ENCODE results near the gene DLGAP1.

The DLGAP1 gene

DNA sequence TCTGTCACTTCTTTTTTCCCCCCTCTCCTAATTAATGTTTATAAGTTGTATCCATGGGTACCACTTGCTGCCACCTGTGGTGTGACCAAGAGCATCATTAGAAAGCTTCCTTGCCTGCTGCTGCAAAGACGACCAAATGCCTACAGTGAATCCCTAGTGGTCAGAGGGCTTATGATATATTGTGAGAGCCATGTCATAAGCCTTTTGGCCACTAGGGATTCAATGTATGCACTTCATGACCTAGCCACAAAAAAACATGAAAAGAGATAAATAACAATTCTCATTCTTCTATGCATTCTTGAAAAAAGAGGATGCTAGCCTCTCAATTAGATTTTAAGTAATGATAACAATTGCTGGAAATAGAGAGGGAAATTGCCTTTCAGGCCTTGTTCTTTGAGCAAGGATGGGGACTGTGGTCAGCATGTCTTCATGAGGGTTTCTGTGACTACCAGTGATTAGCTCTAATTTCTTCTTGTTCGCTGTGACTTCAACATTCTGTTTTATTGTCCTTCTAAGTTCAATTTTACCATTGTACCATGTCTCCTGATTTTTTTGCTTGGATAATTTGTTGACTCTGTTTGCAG lies 569.8 kb downstream of the DLGAP1 start:
- no peak for DNase-seq

- DNase-seq = no peak
Measured at GRCh38 chr18:3879836-3880120, 575.3 kb downstream of the DLGAP1 start.

DNA sequence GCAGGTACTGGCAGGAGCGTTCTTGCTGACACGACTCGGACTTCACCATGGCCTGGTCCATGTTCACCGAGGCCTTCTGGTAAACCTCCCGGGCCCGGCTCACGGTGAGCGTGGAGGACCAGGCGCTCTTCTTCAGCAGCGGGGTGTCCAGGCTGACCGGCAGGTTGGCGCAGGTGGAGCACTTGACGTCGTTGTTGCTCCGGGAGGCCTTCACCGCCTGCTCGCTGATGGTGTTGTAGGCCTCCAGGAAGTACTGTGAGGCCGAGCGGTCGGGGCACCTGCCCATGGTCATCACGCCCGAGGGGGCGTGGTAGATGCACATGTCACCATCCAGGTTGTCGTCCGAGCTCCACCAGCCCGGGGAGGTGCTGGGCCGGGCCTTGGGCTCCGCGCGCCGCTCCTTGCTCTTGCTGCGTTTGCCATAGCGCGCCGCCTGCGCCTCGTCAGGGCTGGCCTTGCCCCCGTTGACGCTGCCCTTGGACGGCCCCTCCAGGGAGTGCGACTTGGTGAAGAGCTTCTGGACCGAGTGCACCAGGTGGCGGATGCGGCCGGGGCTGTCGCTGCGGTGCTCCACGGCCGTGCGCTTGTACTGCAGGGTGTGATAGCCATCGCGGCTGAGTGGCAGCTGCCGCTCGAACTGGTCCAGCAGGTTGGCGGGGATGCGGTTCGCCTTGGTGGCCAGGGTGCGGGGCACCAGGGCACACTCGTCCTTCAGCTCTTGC lies 575.8 kb downstream of the DLGAP1 start:
- no peak for DNase-seq

DNA sequence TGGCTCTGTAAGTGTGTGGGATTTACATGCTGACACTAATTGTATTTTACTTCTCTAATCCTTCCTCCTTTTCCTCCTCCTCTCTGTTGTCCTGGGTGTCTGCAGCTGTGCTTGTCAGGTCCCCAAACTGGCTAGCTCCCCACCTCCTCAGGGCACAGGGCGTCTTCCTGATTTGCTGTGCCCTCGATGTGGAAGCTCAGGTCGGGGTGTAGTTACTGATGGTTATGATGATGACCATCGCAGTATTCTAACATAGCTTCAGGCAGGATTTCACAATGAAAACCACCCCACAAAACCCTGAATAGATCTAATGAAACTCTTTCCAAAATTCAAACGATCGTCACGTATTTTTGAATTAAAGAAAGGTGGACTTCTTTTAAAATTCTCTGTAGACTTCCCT lies 576.7 kb downstream of the DLGAP1 start:
- DNase-seq = no peak

DNA sequence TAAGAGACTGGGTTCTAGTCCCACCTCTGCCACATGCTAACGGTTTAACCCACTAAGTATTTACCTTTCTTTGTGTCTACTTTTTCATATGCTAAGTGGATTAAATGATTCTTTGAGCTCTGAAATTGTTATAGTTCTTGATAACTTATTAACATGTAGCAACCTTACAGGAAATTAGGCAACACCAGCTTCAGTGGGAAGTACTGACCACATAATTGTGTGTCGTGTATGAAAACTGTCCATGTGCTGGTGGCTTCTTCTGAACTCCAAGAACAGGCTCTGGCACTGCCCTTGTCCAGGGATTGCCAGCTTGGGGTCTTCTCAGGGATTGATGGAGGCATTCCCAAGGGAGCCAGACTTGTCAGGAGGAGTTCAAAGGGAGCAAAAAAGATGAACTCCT lies 577.4 kb downstream of the DLGAP1 start:
- no peak for DNase-seq

- no peak for DNase-seq
Measured at GRCh38 chr18:3875961-3876360, 579.1 kb downstream of the DLGAP1 start.

GRCh38 chr18:3875376-3875775 lies 579.7 kb downstream of the DLGAP1 start:
- no peak for DNase-seq

DNA sequence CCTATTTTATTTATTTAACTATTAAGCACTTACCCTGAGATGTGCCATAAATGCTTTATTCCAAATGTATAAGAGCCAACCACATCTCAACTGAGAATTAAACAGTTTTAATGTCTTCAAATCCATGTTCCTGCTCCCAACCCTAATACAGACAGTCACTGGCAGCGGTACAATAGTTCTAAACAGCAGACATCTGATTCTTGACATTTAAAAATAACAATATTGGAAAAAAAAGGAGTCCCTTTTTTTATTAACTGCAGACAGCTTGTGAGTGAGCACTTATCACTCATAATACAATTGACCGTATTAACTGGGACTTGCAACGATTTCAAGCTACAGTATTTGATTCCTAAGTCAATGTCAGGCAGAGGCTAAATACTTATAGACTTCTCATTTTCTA lies 580.5 kb downstream of the DLGAP1 start:
- DNase-seq = no peak

- DNase-seq = no peak
Measured at GRCh38 chr18:3874125-3874524, 581.0 kb downstream of the DLGAP1 start.

GRCh38 chr18:3873698-3874097 lies 581.4 kb downstream of the DLGAP1 start:
- no peak for DNase-seq

- DNase-seq = no peak
Measured at GRCh38 chr18:3873211-3873610, 581.9 kb downstream of the DLGAP1 start.

- no peak for DNase-seq
Measured at GRCh38 chr18:3872641-3873040, 582.5 kb downstream of the DLGAP1 start.

GRCh38 chr18:3871687-3872086 lies 583.4 kb downstream of the DLGAP1 start:
- DNase-seq = no peak

DNA sequence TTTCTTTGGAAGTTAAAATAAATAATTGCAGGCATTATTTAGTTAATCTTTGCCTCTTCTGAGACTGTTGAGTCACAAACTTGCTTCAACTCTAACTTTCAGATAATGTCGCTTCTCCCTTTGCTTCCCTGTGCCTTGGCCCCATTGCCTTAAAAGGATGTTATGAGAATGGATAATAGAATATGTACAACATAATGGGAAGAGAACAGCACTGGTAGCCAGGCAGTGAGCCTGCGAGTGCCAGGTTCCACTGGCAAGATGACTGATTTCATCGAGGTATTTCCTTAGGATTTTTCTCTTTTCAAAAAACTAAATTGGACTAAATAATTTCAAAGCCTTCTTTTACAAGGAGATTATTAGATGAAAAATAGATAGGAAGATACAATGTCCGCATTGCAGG lies 584.2 kb downstream of the DLGAP1 start:
- DNase-seq = no peak

DNA sequence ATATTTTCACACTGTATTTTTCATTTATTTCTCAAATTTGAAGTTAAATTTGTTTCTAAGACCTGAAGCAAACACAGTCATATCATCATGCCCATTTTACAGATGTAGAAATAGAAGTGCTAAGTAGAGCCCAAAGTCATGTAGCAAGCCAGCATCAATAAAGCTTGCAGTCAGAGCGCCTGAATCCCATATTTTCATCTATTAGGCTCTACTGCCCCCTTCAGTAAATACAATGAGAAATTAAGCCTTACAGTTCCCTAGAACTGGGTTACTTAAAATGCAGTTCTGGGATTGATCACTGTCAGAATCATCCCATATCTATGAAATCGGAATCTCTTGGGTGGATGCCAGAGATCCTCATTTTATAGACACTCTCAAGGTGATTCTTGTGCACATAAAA lies 585.3 kb downstream of the DLGAP1 start:
- DNase-seq = no peak

DNA sequence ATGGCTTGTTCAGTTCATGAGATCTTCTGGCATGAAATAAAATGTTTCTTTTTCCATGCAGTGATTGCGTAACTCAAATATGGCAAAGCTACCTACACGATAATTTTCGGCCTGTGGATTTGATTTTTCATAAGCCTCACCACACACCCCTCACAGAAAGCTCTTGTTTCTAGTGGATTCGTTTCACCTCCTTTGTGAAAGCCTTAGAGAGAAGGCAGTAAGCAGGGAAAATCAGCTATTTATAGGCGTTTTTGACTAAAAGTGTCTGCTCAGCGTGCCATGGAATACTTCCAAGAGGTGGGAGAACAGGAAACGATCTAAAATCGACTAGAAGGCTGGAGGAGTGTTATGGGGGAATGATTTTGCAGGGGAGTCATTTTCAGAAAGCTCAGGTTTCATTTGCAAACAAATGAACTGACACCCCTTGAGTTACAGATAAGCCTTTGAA lies 587.2 kb downstream of the DLGAP1 start:
- no peak for DNase-seq

- no peak for DNase-seq
Measured at GRCh38 chr18:3867236-3867635, 587.9 kb downstream of the DLGAP1 start.

DNA sequence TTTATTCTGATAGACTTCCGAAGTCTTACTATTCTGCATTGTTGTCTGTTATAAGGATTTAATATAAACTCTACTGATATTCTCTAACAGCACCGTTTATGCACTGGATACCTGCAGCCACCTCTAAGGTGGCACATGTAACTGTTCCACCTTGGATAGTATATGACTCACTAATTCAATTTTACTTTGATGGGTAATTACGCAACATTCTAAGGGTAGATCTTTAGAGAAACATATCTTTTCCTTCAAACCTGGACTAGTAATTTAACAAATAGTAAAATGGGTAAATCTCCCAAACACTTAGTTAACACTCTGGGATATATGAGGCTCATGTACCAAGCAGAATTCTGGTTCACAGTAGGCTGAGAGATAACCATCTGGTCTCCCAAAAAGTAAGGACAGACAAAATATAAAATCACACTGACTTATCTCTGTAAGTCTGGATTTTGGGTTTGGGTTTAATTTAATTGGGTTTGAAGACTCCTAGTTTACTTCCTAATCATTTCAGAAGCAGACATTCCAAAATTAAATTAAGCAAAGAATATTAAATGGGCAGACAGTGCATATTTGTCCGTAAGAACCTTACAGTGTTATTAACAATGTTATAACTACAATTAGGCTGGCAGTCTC lies 590.3 kb downstream of the DLGAP1 start:
- DNase-seq = no peak

- no peak for DNase-seq
Measured at GRCh38 chr18:3863593-3863992, 591.5 kb downstream of the DLGAP1 start.

- no peak for DNase-seq
Measured at GRCh38 chr18:3863006-3863405, 592.1 kb downstream of the DLGAP1 start.

GRCh38 chr18:3861495-3861894 lies 593.6 kb downstream of the DLGAP1 start:
- no peak for DNase-seq

- no peak for DNase-seq
Measured at GRCh38 chr18:3857544-3857943, 597.6 kb downstream of the DLGAP1 start.

GRCh38 chr18:3855966-3856365 lies 599.1 kb downstream of the DLGAP1 start:
- no peak for DNase-seq

- DNase-seq = no peak
Measured at GRCh38 chr18:3852321-3852720, 602.8 kb downstream of the DLGAP1 start.

DNA sequence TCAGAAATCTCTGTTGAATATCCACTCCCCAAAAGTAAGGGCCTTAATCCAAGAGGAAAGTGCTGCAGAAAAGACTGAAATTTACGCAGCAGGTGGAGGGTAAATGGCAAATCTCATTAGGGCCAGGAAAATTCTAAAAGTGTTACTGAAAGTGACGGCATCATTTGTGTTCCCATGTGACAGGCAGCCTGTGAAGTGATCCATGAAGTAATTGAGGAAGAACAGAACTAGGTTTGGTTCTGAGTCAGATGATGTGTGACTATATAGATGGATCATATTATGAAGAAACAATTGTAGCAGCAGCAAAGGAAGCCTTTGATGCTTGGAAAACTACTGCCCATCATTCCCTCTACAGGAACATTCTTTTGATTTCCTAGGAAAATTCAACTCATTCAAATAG lies 603.9 kb downstream of the DLGAP1 start:
- no peak for DNase-seq

All from effector CD4-positive, alpha-beta T cell (primary cell).